HG03135 (cell line): ENCODE measurements around the gene MRPL38.
"Not testable (repeated sequence)": the region's sequence is repeated elsewhere in the genome, so short reads cannot be mapped to it uniquely, and the experiment has no call there.

Source experiments
- ATAC-seq: cut with Tn5 transposase; IDR thresholded peaks from one replicate; pipeline ENCODE4 v1.9.1; 2021; ENCODE audit warnings: mild to moderate bottlenecking, moderate library complexity; ENCODE audit not compliant: unreplicated experiment

Gene MRPL38

GRCh38 chr17:75855310-75856061, 49.2 kb downstream of the MRPL38 start, which contains the start of gene WBP2:
Gene WBP2 (minus strand): TSS chr17:75855335. CDS start chr17:75855297, 38 bp downstream.
- ATAC-seq: peak; percentile 84

- no peak for ATAC-seq
Observed at GRCh38 chr17:75854881-75855309, 49.8 kb downstream of the MRPL38 start.

- ATAC-seq: no peak
Observed at GRCh38 chr17:75854101-75854748, 50.5 kb downstream of the MRPL38 start.

- ATAC-seq: no peak
Observed at GRCh38 chr17:75853433-75853832, 51.3 kb downstream of the MRPL38 start.

- not testable (repeated sequence) for ATAC-seq
Observed at GRCh38 chr17:75851693-75851991, 53.0 kb downstream of the MRPL38 start.

GRCh38 chr17:75850928-75851692, 53.6 kb downstream of the MRPL38 start:
- ATAC-seq: no peak

- ATAC-seq: no peak
Observed at GRCh38 chr17:75849724-75850123, 55.0 kb downstream of the MRPL38 start.

GRCh38 chr17:75849279-75849646, 55.4 kb downstream of the MRPL38 start:
- ATAC-seq: no peak
